Measurements from ENCODE around the gene PPM1H.

DNA sequence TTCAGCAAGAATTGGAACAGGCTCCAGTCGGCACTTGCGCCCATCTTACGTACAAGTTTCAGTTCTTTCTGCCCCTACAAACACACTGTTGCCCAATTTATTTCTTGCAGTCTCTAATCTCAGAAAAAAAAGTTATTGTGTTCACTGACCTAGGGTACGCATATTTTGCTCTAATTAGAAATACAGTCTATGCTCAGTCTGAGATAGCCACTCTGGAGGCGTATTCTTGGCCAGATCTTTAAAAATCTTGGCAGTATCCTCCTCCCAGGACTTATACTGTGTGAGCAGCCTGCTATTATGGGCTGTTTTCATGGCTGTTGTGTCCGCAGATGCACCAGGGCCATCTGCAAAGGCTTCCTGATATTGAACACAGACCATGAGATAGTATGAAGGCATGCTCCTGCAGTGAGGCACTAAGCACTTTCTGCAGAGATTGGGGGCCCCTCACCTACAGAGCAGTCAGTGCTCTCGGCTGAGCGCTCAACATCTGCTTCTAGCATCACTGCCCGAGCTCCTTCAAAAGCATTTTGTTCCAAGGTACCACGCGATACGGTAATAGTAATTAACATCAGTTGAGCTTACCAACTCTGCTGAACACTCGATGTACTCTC lies 57.9 kb downstream of the PPM1H start:
- TF ChIP-seq, protein P1, sequence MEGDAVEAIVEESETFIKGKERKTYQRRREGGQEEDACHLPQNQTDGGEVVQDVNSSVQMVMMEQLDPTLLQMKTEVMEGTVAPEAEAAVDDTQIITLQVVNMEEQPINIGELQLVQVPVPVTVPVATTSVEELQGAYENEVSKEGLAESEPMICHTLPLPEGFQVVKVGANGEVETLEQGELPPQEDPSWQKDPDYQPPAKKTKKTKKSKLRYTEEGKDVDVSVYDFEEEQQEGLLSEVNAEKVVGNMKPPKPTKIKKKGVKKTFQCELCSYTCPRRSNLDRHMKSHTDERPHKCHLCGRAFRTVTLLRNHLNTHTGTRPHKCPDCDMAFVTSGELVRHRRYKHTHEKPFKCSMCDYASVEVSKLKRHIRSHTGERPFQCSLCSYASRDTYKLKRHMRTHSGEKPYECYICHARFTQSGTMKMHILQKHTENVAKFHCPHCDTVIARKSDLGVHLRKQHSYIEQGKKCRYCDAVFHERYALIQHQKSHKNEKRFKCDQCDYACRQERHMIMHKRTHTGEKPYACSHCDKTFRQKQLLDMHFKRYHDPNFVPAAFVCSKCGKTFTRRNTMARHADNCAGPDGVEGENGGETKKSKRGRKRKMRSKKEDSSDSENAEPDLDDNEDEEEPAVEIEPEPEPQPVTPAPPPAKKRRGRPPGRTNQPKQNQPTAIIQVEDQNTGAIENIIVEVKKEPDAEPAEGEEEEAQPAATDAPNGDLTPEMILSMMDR (IDR thresholded peaks at IDR 0.05; ENCODE audit: borderline replicate concordance, extremely low read depth, low read length, poor library complexity, severe bottlenecking), result no peak
- TF ChIP-seq EZH2 (IDR thresholded peaks at IDR 0.05; ENCODE audit: borderline replicate concordance, low read depth, low read length, severe bottlenecking), result no peak
